ENCODE results near the gene TYR.

GRCh38 chr11:89275966-89276365, 98.3 kb downstream of the TYR start:
- TF ChIP-seq CTCF (IDR thresholded peaks at IDR 0.05) (no peak), PRDM15 (CRISPR knock-in tag; IDR thresholded peaks at IDR 0.05) (no peak), ATF3 (CRISPR knock-in tag; conservative IDR thresholded peaks at IDR 0.05) (no peak), JUN (CRISPR knock-in tag; IDR thresholded peaks at IDR 0.05) (no peak), USF1 (CRISPR knock-in tag; IDR thresholded peaks at IDR 0.05) (no peak), ZNF671 (CRISPR knock-in tag; IDR thresholded peaks at IDR 0.05) (no peak), NR2C2 (CRISPR knock-in tag; IDR thresholded peaks at IDR 0.05) (no peak), NFYB (CRISPR knock-in tag; conservative IDR thresholded peaks at IDR 0.05; ENCODE audit: low read depth) (no peak), NR3C1 (CRISPR knock-in tag; conservative IDR thresholded peaks at IDR 0.05; ENCODE audit: low read depth) (no peak), GABPB1 (CRISPR knock-in tag; IDR thresholded peaks at IDR 0.05) (no peak), CREM (CRISPR knock-in tag; IDR thresholded peaks at IDR 0.05) (no peak)
